Posterior cingulate gyrus (tissue), 11 donors: ENCODE data around the gene KIRREL3.
A peak's percentile ranks its signal among the peaks of the same experiment; 100 is the strongest.

Source experiments
- DNase-seq, 10 donors: peaks; one replicate each; pipeline versions ENCODE4 v3.0.0 to v3.0.0-alpha.2; 2020 to 2021; ENCODE audit warnings: mixed read lengths in 3 of 10
- intact Hi-C: fragments of 100-400 bp; cut with DNase I; formaldehyde crosslinking; loops from one replicate; pipeline ENCODE4 v1.15.1; 2023

The KIRREL3 gene

GRCh38 chr11:126920833-126921232, 79.7 kb downstream of the KIRREL3 start:
- no peak for DNase-seq
- intact Hi-C loops, result no loop called here

- no peak for DNase-seq
- intact Hi-C loops, result no loop called here
Observed at GRCh38 chr11:126919147-126919823, 81.3 kb downstream of the KIRREL3 start.

GRCh38 chr11:126918556-126918955, 82.0 kb downstream of the KIRREL3 start:
- DNase-seq, result no peak
- intact Hi-C loops, result no loop called here

GRCh38 chr11:126917531-126918204, 82.9 kb downstream of the KIRREL3 start:
- intact Hi-C loops, result no loop called here
- DNase-seq, result no peak

- DNase-seq, result no peak
- intact Hi-C loops, result no loop called here
Observed at GRCh38 chr11:126915430-126915829, 85.1 kb downstream of the KIRREL3 start.

- no peak for DNase-seq
- intact Hi-C loops, result no loop called here
Observed at GRCh38 chr11:126914941-126915340, 85.6 kb downstream of the KIRREL3 start.

- intact Hi-C loops, result no loop called here
- DNase-seq, result no peak
Observed at GRCh38 chr11:126914166-126914565, 86.4 kb downstream of the KIRREL3 start.

GRCh38 chr11:126904520-126904919, 96.0 kb downstream of the KIRREL3 start:
- intact Hi-C loops, result no loop called here
- DNase-seq, result no peak

- no peak for DNase-seq
- intact Hi-C loops, result no loop called here
Observed at GRCh38 chr11:126901783-126902182, 98.8 kb downstream of the KIRREL3 start.

GRCh38 chr11:126899961-126900748, 100.4 kb downstream of the KIRREL3 start:
- DNase-seq, result no peak
- intact Hi-C loops, result loop anchor here (10.0 kb wide), 1 partner anchor 185 kb away; no protein-coding TSS in a partner anchor

GRCh38 chr11:126898802-126899201, 101.8 kb downstream of the KIRREL3 start:
- intact Hi-C loops, result loop anchor here (10.0 kb wide), 1 partner anchor 184 kb away; no protein-coding TSS in a partner anchor
- DNase-seq, result no peak

GRCh38 chr11:126897430-126897829, 103.1 kb downstream of the KIRREL3 start:
- DNase-seq, result no peak
- intact Hi-C loops, result loop anchor here (10.0 kb wide), 1 partner anchor 183 kb away; no protein-coding TSS in a partner anchor

GRCh38 chr11:126896025-126896424, 104.5 kb downstream of the KIRREL3 start:
- intact Hi-C loops, result loop anchor here (10.0 kb wide), 1 partner anchor 181 kb away; no protein-coding TSS in a partner anchor
- DNase-seq, result no peak

- no peak for DNase-seq
- intact Hi-C loops, result loop anchor here (5.0 to 10.0 kb wide), 2 partner anchors 99 to 179 kb away; no protein-coding TSS in a partner anchor
Observed at GRCh38 chr11:126893796-126894195, 106.8 kb downstream of the KIRREL3 start.

GRCh38 chr11:126892756-126893155, 107.8 kb downstream of the KIRREL3 start:
- DNase-seq, result no peak
- intact Hi-C loops, result loop anchor here (5.0 to 10.0 kb wide), 2 partner anchors 100 to 178 kb away; no protein-coding TSS in a partner anchor

GRCh38 chr11:126891556-126892217, 108.9 kb downstream of the KIRREL3 start:
- intact Hi-C loops, result loop anchor here (5.0 to 10.0 kb wide), 2 partner anchors 101 to 177 kb away; no protein-coding TSS in a partner anchor
- peak in 2 of 10 donors; percentile 18 to 81 for DNase-seq

GRCh38 chr11:126890561-126890960, 110.0 kb downstream of the KIRREL3 start:
- intact Hi-C loops, result loop anchor here (5.0 to 10.0 kb wide), 2 partner anchors 102 to 176 kb away; no protein-coding TSS in a partner anchor
- peak in 9 of 10 donors; percentile 40 to 92 (median 62) for DNase-seq

- no peak for DNase-seq
- intact Hi-C loops, result no loop called here
Observed at GRCh38 chr11:126888115-126888712, 112.4 kb downstream of the KIRREL3 start.

GRCh38 chr11:126886636-126887035, 113.9 kb downstream of the KIRREL3 start:
- intact Hi-C loops, result no loop called here
- DNase-seq, result no peak

GRCh38 chr11:126886085-126886484, 114.5 kb downstream of the KIRREL3 start:
- intact Hi-C loops, result no loop called here
- DNase-seq, result no peak
